Stimulated activated CD4-positive, alpha-beta T cell treated with anti-CD3 and anti-CD28 coated beads, Interleukin-4, amount 100 ng/mL, for 4 hours (primary cell): ENCODE data around the gene ZNRF3.

Experiments used
- DNase-seq, 2 experiments: peaks; one replicate each; pipeline ENCODE4 v3.0.0-alpha.2; 2020

The ZNRF3 gene

DNA sequence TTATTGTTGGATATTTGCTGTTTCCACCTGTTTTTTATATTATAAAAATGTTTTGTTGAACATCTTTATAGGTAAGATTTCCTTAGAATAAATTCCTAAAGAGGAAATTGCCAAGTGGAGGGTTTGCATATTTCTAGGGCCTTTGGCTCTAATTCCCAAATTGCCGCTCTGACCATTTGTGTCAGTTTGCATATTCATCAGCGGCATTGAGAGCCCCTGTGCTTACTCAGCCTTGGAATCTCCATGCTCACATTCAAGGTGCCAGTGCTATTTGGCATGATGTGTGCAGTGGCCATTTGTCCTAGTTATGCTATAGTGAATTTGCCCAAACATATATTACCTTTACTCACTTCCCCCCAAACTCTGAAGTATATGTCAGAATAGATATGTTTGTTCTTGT lies 214.9 kb downstream of the ZNRF3 start:
- DNase-seq, result no peak

DNA sequence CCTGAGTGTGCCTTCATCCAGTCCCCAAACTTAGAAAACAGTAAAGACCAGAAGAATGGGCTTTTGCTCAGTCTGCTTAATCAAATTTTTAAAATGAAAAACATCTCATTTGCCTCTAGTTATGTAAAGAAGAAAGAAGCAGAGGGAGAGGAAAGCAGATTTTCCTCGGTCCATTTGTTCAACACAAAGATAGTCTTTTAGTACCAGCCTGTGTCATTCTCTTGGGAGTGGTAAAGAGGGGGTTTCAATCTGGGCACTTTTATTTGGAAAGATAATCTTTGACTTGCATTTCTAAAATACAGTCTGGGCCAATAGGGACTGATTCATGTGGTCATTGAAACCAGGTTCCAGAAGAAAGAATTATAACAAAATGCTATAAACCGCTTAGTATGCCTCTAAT lies 218.9 kb downstream of the ZNRF3 start:
- DNase-seq, result no peak

DNA sequence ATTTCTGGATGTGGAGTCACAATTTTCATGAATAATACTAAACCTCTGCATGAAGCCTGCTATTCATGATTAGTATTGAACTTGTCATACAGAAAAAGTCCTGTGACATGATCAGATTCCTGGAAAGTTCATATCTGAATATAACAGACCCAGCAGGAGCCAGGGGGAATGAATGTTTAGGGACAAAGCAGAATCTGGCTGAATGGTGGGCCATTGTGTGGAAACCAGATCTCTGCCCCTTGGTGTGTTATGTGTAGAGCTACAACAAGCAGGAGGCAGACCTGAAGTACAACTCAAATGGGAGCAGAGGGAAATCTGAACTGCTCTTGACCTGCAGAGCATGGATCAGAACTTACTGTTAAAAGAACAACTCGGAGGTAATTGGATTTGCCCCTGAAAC lies 219.7 kb downstream of the ZNRF3 start:
- DNase-seq, result no peak

DNA sequence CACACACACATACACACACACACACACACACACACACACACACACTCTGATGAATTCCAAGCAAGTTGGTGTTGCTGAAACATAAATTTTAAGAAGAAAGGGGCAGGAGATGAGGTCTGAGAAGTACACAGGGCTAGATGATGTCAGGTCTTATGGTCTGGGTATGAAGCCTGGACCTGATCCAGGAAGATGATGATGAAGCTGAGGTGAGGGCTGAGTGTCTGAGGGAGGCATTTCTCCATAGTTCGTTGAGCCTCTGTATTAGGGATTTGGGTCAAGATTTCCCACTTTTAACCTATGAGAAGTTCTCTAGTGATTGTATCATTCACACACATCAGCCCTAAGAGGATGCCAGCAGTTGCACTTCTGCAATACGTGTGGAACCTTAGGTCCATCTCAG lies 222.1 kb downstream of the ZNRF3 start:
- DNase-seq, result no peak

GRCh38 chr22:29106839-29107238 lies 223.5 kb downstream of the ZNRF3 start:
- DNase-seq, result no peak
